ENCODE results near the gene ZNF593. TPM values are rescaled to one million over a fixed set of nuclear protein-coding genes. Genes with fewer than 3 reads are reported as not detected.

Gene ZNF593
- total and polyA plus RNA-seq, 11 donors = 13.7 to 147 (median 22.6) TPM

DNA sequence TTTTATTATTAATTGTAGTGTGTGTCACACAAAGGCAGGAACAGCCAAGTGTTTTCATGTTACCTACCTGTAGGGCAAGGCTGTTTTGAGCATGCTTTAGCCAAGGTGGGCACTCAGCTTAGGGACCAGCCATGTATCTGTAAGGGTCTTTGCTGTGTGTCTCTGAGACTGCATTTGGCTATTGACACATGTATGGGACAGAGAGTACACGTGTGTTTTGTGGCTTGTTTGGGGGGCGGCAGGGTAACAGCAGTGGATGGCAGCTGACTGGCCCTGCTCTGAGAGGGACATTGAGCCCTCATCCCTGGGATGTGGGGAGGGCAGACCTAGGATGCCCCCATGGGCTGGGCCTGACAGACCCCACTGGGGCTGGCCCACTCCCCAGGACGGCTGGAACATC lies 27.6 kb downstream of the ZNF593 start:
- WGBS, 4 donors = 84 to 95% (median 91%) methylated on average over 3 of the region's 3 CpGs
- no peak overlapping the region for H3K4me3 ChIP-seq
- no peaks in the 10 kb centered on the region for H3K36me3 ChIP-seq
- H3K4me1 ChIP-seq = peaks cover 0 to 15% (median 0%) of the 10 kb centered on the region in 12 donors
- ATAC-seq = no peak
- no peak overlapping the region for H3K27ac ChIP-seq
- no peaks in the 10 kb centered on the region for H3K27me3 ChIP-seq
- intact Hi-C loops (cut with DNase I) = no loop called here
- TF ChIP-seq POLR2A (IDR thresholded peaks at IDR 0.05) (no peak), CTCF (IDR thresholded peaks at IDR 0.05) (no peak)
- no peaks in the 10 kb centered on the region for H3K9me3 ChIP-seq
- DNase-seq = no peak

DNA sequence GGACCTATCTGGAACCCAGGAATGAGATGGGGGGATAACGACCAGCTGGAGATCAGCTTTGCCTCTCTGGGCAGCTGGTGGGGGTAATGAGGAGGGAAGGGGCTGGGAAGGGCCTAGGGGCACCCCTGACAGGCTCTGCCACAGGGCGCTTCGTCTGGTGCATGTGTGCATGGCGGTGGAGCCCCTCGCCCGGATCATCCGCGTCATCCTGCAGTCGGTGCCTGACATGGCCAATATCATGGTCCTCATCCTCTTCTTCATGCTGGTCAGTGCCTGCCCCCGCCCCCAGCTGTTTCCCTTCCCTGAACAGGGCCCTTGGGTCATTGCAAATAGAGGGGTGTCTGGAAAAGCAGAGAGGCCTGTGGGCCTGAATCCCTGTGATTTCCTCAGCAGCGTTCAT lies 28.1 kb downstream of the ZNF593 start:
- Histone ChIP-seq H3K27me3 (no peaks in the 10 kb centered on the region), H3K9me3 (no peaks in the 10 kb centered on the region), H3K27ac (no peak overlapping the region), H3K4me3 (no peak overlapping the region), H3K4me1 (peaks cover 0 to 17% (median 0%) of the 10 kb centered on the region in 12 donors), H3K36me3 (no peaks in the 10 kb centered on the region)
- ATAC-seq (no peak), DNase-seq (no peak)
- 86 to 91% (median 89%) methylated on average over 9 to 11 of the region's 11 CpGs for WGBS, 4 donors
- intact Hi-C loops (cut with DNase I) = no loop called here
- TF ChIP-seq CTCF (IDR thresholded peaks at IDR 0.05) (no peak), POLR2A (IDR thresholded peaks at IDR 0.05) (no peak)

- Histone ChIP-seq H3K36me3 (no peaks in the 10 kb centered on the region), H3K27me3 (no peaks in the 10 kb centered on the region), H3K4me3 (no peak overlapping the region), H3K4me1 (peaks cover 0 to 17% (median 0%) of the 10 kb centered on the region in 12 donors), H3K9me3 (no peaks in the 10 kb centered on the region), H3K27ac (no peak overlapping the region)
- DNase-seq (no peak), ATAC-seq (no peak)
- 74 to 86% (median 86%) methylated on average over 5 of the region's 5 CpGs for WGBS, 4 donors
- intact Hi-C loops (cut with DNase I) = no loop called here
- TF ChIP-seq POLR2A (IDR thresholded peaks at IDR 0.05) (no peak), CTCF (IDR thresholded peaks at IDR 0.05) (no peak)
Measured at GRCh38 chr1:26200413-26200812, 30.7 kb downstream of the ZNF593 start.

DNA sequence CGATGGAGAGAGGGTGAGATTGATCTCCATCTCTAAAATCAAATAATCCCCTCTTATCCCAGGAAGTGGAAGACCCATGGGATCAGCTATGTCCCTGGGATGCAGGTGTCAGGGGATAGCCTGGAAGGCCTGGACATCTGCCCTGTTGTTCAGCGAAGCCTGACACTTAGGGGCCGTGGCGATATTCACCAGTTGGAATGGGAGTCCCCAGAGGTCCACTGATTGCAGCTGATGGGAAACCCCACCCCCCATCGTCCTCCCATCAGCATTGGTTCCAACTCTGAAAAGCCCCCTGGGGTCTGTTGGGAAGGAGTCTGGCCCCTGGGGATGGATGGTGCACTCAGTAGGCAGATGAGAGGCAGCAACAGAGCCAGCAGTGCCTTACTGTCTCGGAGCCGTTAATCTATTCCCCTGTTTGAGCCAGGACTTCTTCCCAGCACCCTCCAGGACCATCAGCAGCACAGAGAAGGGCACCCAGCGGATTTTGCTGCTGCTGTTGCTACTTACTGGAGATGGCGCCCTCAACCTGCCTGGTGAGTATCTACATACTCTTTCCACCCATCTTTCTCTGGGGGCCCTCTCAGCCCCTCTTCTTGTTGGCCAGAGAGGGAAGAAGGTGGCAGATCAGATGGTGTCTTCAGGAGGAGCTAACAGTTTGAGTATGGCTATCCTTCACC lies 34.1 kb downstream of the ZNF593 start:
- no peak overlapping the region for H3K4me3 ChIP-seq
- no peaks in the 10 kb centered on the region for H3K27me3 ChIP-seq
- no peak for DNase-seq
- no peak overlapping the region for H3K27ac ChIP-seq
- WGBS, 4 donors = 73 to 77% (median 76%) methylated on average over 6 to 9 of the region's 9 CpGs
- no peaks in the 10 kb centered on the region for H3K36me3 ChIP-seq
- no peak for ATAC-seq
- peaks cover 0 to 17% (median 0%) of the 10 kb centered on the region in 12 donors for H3K4me1 ChIP-seq
- TF ChIP-seq CTCF (IDR thresholded peaks at IDR 0.05) (no peak), POLR2A (IDR thresholded peaks at IDR 0.05) (no peak)
- no peaks in the 10 kb centered on the region for H3K9me3 ChIP-seq
- intact Hi-C loops (cut with DNase I) = no loop called here

Measured in heart left ventricle (tissue), 16 donors.